ENCODE data around the gene GPR151.

The GPR151 gene

DNA sequence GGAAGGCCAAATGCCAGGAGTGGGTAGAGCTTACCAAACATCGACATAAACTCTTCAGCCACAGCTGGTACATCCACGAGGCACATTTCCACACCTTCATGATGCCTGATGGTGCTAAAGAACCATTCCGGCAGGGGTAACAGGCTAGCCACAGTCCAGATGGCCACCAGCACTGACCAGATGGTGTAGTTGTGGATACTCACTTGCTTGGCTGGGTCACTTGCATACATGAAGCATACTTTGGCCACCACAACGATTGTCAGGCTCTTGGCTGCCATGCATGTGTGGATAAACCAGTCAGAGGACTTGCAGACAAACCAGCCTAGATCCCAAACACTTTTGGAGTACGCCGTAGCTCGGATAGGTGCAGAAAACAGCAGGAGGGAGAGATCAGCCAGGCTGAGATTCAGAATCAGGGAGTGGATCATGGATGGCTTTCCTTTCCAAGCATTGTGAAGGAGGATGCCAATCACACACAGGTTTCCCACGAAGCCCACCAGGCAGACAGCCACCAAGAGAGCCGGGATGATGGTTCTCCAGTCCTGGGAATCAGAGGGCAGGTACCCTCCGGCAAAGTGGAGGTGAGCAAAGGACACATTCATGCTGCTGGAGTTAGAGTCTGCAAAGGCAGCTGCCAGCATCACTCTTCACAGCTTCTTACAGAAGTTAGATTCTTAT, 378 bp downstream of the GPR151 start:
- H3K4me3 ChIP-seq (replicated peaks; ENCODE audit: insufficient read depth, low read length), result no peak overlapping the region
- DNase-seq (ENCODE audit: low read depth in 1 of 2, low spot score in 1 of 2), result no peak
- no peaks in the 10 kb centered on the region for H3K27me3 ChIP-seq (ENCODE audit: insufficient read depth, poor library complexity, severe bottlenecking)
- H3K27ac ChIP-seq (replicated peaks), result no peak overlapping the region
- TF ChIP-seq GABPA (IDR thresholded peaks at IDR 0.05; ENCODE audit: low read depth) (no peak), SPI1 (IDR thresholded peaks at IDR 0.05; ENCODE audit: borderline replicate concordance, low read depth) (no peak), POLR2AphosphoS5 (IDR thresholded peaks at IDR 0.05; ENCODE audit: low read depth) (no peak)
- TF ChIP-seq, protein P1, sequence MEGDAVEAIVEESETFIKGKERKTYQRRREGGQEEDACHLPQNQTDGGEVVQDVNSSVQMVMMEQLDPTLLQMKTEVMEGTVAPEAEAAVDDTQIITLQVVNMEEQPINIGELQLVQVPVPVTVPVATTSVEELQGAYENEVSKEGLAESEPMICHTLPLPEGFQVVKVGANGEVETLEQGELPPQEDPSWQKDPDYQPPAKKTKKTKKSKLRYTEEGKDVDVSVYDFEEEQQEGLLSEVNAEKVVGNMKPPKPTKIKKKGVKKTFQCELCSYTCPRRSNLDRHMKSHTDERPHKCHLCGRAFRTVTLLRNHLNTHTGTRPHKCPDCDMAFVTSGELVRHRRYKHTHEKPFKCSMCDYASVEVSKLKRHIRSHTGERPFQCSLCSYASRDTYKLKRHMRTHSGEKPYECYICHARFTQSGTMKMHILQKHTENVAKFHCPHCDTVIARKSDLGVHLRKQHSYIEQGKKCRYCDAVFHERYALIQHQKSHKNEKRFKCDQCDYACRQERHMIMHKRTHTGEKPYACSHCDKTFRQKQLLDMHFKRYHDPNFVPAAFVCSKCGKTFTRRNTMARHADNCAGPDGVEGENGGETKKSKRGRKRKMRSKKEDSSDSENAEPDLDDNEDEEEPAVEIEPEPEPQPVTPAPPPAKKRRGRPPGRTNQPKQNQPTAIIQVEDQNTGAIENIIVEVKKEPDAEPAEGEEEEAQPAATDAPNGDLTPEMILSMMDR (IDR thresholded peaks at IDR 0.05; ENCODE audit: insufficient read depth, low read length), result no peak
- TF ChIP-seq, protein P2, sequence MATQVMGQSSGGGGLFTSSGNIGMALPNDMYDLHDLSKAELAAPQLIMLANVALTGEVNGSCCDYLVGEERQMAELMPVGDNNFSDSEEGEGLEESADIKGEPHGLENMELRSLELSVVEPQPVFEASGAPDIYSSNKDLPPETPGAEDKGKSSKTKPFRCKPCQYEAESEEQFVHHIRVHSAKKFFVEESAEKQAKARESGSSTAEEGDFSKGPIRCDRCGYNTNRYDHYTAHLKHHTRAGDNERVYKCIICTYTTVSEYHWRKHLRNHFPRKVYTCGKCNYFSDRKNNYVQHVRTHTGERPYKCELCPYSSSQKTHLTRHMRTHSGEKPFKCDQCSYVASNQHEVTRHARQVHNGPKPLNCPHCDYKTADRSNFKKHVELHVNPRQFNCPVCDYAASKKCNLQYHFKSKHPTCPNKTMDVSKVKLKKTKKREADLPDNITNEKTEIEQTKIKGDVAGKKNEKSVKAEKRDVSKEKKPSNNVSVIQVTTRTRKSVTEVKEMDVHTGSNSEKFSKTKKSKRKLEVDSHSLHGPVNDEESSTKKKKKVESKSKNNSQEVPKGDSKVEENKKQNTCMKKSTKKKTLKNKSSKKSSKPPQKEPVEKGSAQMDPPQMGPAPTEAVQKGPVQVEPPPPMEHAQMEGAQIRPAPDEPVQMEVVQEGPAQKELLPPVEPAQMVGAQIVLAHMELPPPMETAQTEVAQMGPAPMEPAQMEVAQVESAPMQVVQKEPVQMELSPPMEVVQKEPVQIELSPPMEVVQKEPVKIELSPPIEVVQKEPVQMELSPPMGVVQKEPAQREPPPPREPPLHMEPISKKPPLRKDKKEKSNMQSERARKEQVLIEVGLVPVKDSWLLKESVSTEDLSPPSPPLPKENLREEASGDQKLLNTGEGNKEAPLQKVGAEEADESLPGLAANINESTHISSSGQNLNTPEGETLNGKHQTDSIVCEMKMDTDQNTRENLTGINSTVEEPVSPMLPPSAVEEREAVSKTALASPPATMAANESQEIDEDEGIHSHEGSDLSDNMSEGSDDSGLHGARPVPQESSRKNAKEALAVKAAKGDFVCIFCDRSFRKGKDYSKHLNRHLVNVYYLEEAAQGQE (IDR thresholded peaks at IDR 0.05; ENCODE audit: insufficient replicate concordance, low read depth), result no peak

DNA sequence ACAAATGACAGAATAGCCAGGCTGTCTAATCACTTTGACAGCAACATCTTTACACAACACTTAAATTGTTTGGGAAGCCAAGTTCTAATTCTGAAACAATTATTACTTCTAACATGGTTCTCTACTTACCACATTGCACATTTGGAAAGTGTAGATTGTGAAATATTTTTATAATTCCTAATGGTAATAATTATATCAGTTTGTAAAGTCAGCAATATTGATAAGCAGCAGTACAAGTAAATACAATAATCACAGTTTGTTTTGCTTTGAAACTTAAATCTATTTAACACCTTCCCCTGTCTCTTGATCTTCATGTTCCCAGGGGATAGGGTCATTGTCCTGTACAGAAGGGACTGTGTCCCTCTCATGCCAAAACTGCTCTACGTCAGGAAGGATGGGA, 1.4 kb downstream of the GPR151 start:
- Histone ChIP-seq H3K27ac (replicated peaks) (no peak overlapping the region), H3K4me3 (replicated peaks; ENCODE audit: insufficient read depth, low read length) (no peak overlapping the region), H3K27me3 (ENCODE audit: insufficient read depth, poor library complexity, severe bottlenecking) (no peaks in the 10 kb centered on the region)
- TF ChIP-seq GABPA (IDR thresholded peaks at IDR 0.05; ENCODE audit: low read depth) (no peak), SPI1 (IDR thresholded peaks at IDR 0.05; ENCODE audit: borderline replicate concordance, low read depth) (no peak), POLR2AphosphoS5 (IDR thresholded peaks at IDR 0.05; ENCODE audit: low read depth) (no peak)
- TF ChIP-seq, protein P2 (IDR thresholded peaks at IDR 0.05; ENCODE audit: insufficient replicate concordance, low read depth), result no peak
- TF ChIP-seq, protein P1 (IDR thresholded peaks at IDR 0.05; ENCODE audit: insufficient read depth, low read length), result no peak
- DNase-seq (ENCODE audit: low read depth in 1 of 2, low spot score in 1 of 2), result no peak

DNA sequence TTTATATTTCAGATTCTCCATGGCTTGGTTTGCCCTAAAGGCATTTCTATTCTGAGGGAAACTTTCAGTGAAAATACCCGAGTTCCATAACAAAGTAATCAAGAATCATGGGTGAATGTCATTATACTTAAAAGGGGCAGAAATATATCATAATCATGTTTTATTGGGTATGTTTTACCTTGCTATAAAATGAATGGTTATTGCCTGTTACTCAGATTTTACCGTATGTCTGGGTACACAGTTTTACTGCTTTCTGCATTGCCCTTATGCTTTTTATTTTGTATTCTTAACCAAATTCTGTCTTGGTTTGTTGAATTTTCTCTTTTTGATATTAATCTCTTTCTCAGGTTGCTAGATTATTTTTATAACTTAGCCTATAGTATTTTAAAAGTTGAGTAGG, 2.5 kb downstream of the GPR151 start:
- Histone ChIP-seq H3K27ac (replicated peaks) (no peak overlapping the region), H3K27me3 (ENCODE audit: insufficient read depth, poor library complexity, severe bottlenecking) (no peaks in the 10 kb centered on the region), H3K4me3 (replicated peaks; ENCODE audit: insufficient read depth, low read length) (no peak overlapping the region)
- no peak for DNase-seq (ENCODE audit: low read depth in 1 of 2, low spot score in 1 of 2)
- TF ChIP-seq POLR2AphosphoS5 (IDR thresholded peaks at IDR 0.05; ENCODE audit: low read depth) (no peak), SPI1 (IDR thresholded peaks at IDR 0.05; ENCODE audit: borderline replicate concordance, low read depth) (no peak), GABPA (IDR thresholded peaks at IDR 0.05; ENCODE audit: low read depth) (no peak)
- TF ChIP-seq, protein P1 (IDR thresholded peaks at IDR 0.05; ENCODE audit: insufficient read depth, low read length), result no peak
- TF ChIP-seq, protein P2 (IDR thresholded peaks at IDR 0.05; ENCODE audit: insufficient replicate concordance, low read depth), result no peak
